Spinal cord (tissue), 10 donors: ENCODE measurements around the gene GSTO1. TPM values are rescaled to one million over a fixed set of nuclear protein-coding genes. Genes with fewer than 3 reads are reported as not detected.

Source experiments
- DNase-seq, 6 donors: peaks; one replicate each; pipeline versions ENCODE4 v3.0.0 to v3.0.0-alpha.2; 2013 to 2015; ENCODE audit warnings: low spot score in 6 of 6, low read depth in 4 of 6
- H3K27ac ChIP-seq: one replicate; pipeline ENCODE4 v1.5.1; 2013; ENCODE audit warnings: low read depth, low read length, control low read depth
- H3K27me3 ChIP-seq: one replicate; pipeline ENCODE4 v1.6.1; 2013; ENCODE audit warnings: low read length; ENCODE audit not compliant: control insufficient read depth, insufficient read depth
- H3K36me3 ChIP-seq: one replicate; pipeline ENCODE4 v1.6.1; 2013; ENCODE audit warnings: low read length; ENCODE audit not compliant: control insufficient read depth, insufficient read depth
- H3K4me1 ChIP-seq: one replicate; pipeline ENCODE4 v1.6.1; 2013; ENCODE audit warnings: low read length; ENCODE audit not compliant: control insufficient read depth, insufficient read depth
- H3K4me3 ChIP-seq: one replicate; pipeline ENCODE4 v1.5.1; 2013; ENCODE audit warnings: low read depth, low read length, control low read depth
- H3K9me3 ChIP-seq: one replicate; pipeline ENCODE4 v1.6.1; 2013; ENCODE audit warnings: low read length; ENCODE audit not compliant: control insufficient read depth, insufficient read depth
- WGBS: methylation state at CpG from one replicate; pipeline ENCODE4 v1.1.5; 2013; ENCODE audit warnings: missing lambda C conversion rate; ENCODE audit not compliant: insufficient coverage; 5-methylcytosine and 5-hydroxymethylcytosine counted together
- polyA plus RNA-seq, 2 donors: library from polyadenylated mRNA; unstranded; fragments of 120-200 nt; gene quantifications; one replicate each; pipeline ENCODE4 v1.2.1, GENCODE V29; 2013; ENCODE audit not compliant: insufficient read length in 2 of 2
- total RNA-seq, 2 donors: library from RNA; depleted of rRNA in 1 of 2; stranded (reverse); fragments of 120-200 nt in 1 of 2; fragments of >200 nt in 1 of 2; gene quantifications; one replicate each; pipeline versions ENCODE4 v1.2.3 to v1.2.4, GENCODE V29; 2013 to 2014
- donor health status: healthy.

GSTO1 gene
- total and polyA plus RNA-seq, 4 donors, result 45.9 to 65.6 (median 56.8) TPM

DNA sequence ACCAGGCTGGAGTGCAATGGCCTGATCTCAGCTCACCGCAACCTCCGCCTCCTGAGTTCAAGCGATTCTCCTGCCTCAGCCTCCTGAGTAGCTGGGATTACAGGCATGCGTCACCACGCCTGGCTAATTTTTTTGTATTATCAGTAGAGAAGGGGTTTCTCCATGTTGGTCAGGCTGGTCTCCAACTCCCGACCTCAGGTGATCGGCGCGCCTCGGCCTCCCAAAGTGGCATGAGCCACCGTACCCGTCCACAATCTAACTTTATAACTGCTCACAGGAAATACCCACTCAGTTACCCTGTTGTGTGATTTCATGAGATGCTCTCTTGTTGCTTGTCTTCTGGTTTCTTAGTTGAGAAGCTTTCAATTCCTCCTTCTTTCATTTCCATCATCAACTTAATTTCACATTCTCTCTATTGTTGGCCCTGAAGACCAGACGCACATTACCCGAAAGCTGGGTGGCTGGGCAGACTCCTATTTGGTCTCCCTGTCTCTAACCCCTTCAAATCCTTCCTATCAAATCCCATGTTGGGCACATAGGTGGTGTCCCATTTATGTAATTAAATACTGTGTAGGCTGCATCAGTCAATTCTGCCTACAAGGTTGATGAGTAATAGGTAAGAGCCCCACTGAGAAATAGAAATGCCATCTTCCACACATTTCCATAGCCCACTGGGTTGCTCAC is 13.2 kb downstream of the GSTO1 start:
- peaks cover 10% of the 10 kb centered on the region for H3K36me3 ChIP-seq
- H3K9me3 ChIP-seq, result no peaks in the 10 kb centered on the region
- peaks cover 12% of the 10 kb centered on the region for H3K4me1 ChIP-seq
- no peak overlapping the region for H3K27ac ChIP-seq
- no peaks in the 10 kb centered on the region for H3K27me3 ChIP-seq
- no peak for DNase-seq
- peak overlapping the region; percentile 95 for H3K4me3 ChIP-seq
- WGBS, result 100% methylated on average over 3 of the region's 14 CpGs

DNA sequence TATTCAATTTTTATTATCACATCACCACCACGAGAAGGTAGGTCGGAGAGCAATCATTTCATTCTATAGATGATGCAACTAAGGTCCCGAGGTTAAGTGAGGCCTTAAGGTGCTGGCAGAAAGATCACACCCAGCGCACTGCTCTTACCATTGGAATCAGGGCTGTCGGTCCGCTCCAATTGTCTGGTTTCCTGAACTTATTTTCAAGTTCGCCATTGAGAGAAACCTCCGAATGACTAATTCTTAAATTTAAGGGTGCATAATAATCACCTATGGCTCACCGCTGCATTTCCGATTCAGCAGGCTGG is 13.7 kb downstream of the GSTO1 start:
- 5% methylated on average over 7 of the region's 10 CpGs for WGBS

DNA sequence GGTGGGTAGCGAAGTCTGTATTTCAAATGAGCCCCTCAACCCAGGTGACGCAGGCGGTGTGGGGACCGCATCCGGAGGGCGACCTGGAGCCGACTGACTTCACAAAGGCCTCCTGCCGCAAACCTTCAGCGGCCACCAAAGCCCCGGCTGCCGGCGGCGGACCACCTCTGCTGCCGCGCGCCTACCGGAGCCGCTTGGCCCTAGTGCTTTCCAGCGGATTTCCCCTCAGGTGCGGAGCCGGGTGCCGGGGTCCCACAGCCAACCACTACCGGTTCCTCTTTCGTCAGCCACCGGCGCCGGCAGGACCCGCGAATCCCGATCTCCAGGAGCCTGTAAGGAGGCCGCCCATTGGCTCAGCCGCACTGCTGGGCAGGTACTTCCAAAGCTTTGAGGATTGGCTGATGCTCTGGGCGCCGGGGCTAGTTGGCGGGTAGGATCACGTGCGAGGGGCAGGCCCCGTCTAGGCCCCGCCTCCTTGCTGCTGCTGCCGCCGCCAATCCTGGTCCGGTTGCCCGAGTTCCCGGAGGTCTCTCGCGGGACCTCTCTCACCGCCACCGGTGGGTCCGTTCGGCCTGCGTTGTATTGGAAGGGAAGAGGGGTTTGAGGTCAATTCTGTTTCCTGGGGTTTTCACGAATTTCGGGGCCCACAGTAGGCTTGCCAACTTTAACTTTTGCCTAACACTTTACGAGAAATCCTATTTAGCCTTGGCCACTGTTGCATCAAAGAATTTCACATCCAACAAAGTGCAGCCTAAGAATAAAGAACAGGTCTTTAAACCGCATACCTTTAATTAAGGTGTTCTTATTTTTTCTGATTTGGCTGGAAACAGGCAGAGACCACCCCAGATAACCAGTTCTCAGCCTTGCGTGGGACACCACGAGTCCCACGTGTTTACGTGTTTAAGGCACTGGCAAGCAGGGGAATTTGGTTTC is 14.3 kb downstream of the GSTO1 start, which contains the start of gene GSTO2:
Gene GSTO2, plus strand, starts transcription at position 472 of the 933 bp plus-strand sequence. CDS start 5,732 bp downstream, outside the sequence.
- H3K4me3 ChIP-seq, result peak within 1 kb of the TSS; percentile 95
- H3K9me3 ChIP-seq, result no peaks in the 10 kb centered on the region
- H3K4me1 ChIP-seq, result peaks cover 12% of the 10 kb centered on the region
- H3K27ac ChIP-seq, result peak within 1 kb of the TSS; percentile 74
- H3K27me3 ChIP-seq, result peaks cover 3% of the 10 kb centered on the region
- under 1% methylated on average over 41 of the region's 59 CpGs for WGBS
- H3K36me3 ChIP-seq, result peaks cover 10% of the 10 kb centered on the region
- DNase-seq, result peak; percentile 85 to 100 (median 96)

More for the DNA sequence above, 13.7 kb downstream of the GSTO1 start:
- H3K27ac ChIP-seq, result peak overlapping the region; percentile 74
- DNase-seq, result no peak
- no peaks in the 10 kb centered on the region for H3K9me3 ChIP-seq
- H3K4me3 ChIP-seq, result peak overlapping the region; percentile 95
- peaks cover 10% of the 10 kb centered on the region for H3K36me3 ChIP-seq
- peaks cover 12% of the 10 kb centered on the region for H3K4me1 ChIP-seq
- no peaks in the 10 kb centered on the region for H3K27me3 ChIP-seq

DNA sequence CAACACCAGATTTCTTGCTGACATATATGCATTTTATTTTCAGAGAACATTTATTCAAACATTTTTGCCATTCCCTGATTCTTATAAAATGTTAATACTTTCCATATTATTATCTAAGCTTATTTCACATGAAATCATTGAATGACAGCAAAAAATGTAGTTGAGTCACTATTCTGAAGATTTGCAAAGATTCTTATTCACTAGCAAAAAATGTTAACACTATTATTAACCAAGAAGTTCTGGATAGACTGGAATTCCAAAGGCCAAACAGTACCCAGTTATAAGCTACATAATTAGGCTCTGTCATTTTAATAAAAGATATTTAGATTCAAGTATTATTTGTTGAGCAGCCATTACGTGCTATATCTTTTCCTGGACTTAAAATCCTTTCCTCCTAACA is 18.6 kb downstream of the GSTO1 start:
- no peak overlapping the region for H3K27ac ChIP-seq
- no peak for DNase-seq
- no peaks in the 10 kb centered on the region for H3K9me3 ChIP-seq
- H3K27me3 ChIP-seq, result peaks cover 18% of the 10 kb centered on the region
- WGBS, result no CpG with 5 or more reads among the region's 1 CpG
- no peaks in the 10 kb centered on the region for H3K36me3 ChIP-seq
- no peak overlapping the region for H3K4me3 ChIP-seq
- peaks cover 14% of the 10 kb centered on the region for H3K4me1 ChIP-seq

DNA sequence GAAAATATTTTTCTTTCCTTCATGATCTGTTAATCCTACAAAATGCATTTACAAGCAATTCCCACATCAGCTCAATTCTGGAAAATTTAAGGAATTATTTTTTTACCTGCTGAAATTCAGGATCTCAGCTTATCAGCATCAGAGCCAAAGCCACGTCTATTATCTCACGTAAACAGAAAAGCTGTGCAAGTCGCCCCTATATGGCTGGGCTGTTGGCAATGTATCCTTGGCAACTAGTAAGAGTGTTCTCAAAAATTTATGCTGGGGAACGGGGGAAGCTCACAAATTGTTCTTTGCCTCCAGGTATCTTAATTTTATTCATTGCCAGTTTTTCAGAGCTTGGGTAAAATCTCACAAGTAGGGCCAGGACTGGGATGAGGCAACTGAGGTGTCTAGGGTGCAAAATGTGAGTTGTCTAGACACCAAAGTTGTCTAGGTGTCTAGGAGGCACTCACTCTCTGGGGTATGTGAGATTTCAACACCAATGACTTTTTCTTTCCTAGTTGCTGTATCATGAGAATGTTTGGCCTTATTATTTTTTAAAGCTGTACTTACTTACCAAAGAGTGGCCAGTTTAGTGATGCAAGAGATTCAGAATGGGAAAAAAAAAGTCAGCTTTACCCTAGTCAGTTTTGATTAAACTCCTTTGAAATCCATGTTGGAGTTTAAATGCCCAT is 19.3 kb downstream of the GSTO1 start:
- no peaks in the 10 kb centered on the region for H3K36me3 ChIP-seq
- no peaks in the 10 kb centered on the region for H3K9me3 ChIP-seq
- H3K4me3 ChIP-seq, result no peak overlapping the region
- H3K27me3 ChIP-seq, result peaks cover 18% of the 10 kb centered on the region
- H3K27ac ChIP-seq, result no peak overlapping the region
- H3K4me1 ChIP-seq, result peaks cover 13% of the 10 kb centered on the region
- no peak for DNase-seq
- 60% methylated on average over 3 of the region's 4 CpGs for WGBS

DNA sequence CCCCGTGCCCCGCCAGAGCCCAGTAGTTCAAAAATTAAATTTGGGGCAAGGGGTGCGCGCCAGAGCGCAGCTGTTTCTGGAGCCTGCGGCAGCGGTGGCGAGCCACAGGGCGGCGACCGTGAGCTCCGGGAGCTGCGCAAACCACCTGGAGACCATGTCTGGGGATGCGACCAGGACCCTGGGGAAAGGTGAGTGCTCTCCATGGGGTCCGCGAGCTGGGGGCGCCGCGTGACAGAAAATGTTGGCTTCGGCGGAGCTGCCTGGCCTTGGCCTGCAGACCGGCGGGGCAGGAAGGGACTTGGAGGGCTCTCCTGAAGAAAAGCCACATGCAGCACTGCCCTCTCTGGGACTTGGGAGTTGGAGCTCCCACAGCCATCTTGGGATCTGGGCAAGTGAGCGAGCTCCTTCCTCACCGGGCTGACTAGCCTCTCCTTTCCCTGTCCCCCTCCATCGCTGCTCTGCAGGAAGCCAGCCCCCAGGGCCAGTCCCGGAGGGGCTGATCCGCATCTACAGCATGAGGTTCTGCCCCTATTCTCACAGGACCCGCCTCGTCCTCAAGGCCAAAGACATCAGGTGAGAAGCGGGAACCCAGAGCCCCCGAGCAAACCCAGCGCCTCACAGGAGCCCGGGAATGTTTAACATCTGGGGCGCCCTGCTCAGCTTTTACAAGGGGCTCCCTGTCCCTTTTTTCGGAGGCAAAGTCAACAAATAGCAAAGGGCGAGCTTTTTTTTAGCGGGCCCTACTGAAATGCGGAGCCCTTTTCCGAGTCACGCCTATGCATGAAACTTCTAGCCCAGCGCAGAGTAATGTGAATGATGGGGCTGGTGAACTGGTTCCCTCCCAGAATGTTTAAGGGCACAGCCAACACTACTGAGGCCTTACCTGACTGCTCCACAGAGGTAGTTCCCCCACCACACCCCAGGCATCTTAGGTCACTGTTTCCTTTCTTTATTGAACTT is 20.4 kb downstream of the GSTO1 start:
- peak overlapping the region; percentile 29 for H3K4me3 ChIP-seq

DNA sequence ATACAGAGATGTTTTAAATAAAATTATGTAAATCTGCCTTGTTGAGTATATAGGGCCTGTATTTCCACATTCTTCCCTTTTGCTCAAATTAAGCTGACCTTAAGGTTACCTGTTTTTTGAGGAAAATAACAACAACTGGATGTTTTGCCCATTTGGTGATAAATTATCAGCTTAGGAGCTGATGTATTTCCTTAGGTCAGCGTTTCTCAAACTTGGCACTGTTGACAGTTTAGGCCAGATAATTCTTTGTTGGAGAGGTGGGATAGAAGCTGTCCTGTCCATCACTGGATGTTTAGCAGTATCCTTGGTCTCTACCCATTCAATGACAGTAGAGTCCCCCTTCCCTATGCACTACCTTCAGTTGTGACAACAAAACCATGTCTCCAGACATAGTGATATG is 21.5 kb downstream of the GSTO1 start:
- no peak overlapping the region for H3K4me3 ChIP-seq
- 86% methylated on average over 1 of the region's 1 CpG for WGBS
- DNase-seq, result no peak

More for the DNA sequence above, 20.4 kb downstream of the GSTO1 start:
- DNase-seq, result peak in 2 of 6 donors; percentile 48 to 58
- no peak overlapping the region for H3K27ac ChIP-seq
- no peaks in the 10 kb centered on the region for H3K9me3 ChIP-seq
- peaks cover 11% of the 10 kb centered on the region for H3K4me1 ChIP-seq
- H3K27me3 ChIP-seq, result peaks cover 18% of the 10 kb centered on the region
- 18% methylated on average over 42 of the region's 42 CpGs for WGBS
- no peaks in the 10 kb centered on the region for H3K36me3 ChIP-seq

DNA sequence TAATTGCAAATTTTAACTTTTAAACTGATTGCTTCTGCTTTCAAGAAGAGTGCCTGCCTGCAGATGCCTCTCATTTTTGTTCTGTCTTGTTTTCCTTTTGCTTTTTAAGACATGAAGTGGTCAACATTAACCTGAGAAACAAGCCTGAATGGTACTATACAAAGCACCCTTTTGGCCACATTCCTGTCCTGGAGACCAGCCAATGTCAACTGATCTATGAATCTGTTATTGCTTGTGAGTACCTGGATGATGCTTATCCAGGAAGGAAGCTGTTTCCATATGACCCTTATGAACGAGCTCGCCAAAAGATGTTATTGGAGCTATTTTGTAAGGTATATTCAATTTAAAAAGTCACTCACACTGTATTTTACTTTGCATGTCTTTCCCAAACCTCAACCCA is 23.1 kb downstream of the GSTO1 start:
- DNase-seq, result no peak
- Histone ChIP-seq H3K27ac (no peak overlapping the region), H3K27me3 (peaks cover 18% of the 10 kb centered on the region), H3K4me3 (no peak overlapping the region), H3K36me3 (no peaks in the 10 kb centered on the region), H3K9me3 (no peaks in the 10 kb centered on the region), H3K4me1 (peaks cover 11% of the 10 kb centered on the region)
- no CpG with 5 or more reads among the region's 2 CpGs for WGBS

More for the DNA sequence above, 21.5 kb downstream of the GSTO1 start:
- H3K36me3 ChIP-seq, result no peaks in the 10 kb centered on the region
- peaks cover 11% of the 10 kb centered on the region for H3K4me1 ChIP-seq
- no peak overlapping the region for H3K27ac ChIP-seq
- H3K27me3 ChIP-seq, result peaks cover 18% of the 10 kb centered on the region
- no peaks in the 10 kb centered on the region for H3K9me3 ChIP-seq
